ENCODE data around the gene EXT2. TPM values are rescaled to one million over a fixed set of nuclear protein-coding genes. Genes with fewer than 3 reads are reported as not detected.

The EXT2 gene
- total and polyA plus RNA-seq, 3 donors from 2014 or later, result 47.5 to 71.2 (median 60.9) TPM

DNA sequence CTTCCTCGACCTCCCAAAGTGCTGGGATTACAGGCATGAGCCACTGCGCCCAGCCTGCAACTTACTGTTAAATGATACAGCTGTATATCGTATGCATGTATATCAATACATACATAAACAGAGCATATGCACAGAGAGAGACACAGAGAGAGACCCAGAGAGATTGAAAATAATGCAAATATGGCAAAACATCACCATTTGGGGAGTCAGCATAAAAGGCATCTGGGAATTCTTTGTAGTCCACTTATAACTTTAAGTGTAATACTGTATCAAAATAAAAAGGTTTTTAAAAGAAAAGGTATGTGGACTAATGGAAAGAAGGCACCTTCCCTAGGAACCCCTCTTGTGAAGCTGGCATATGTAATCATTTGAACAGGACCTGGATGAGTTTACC, 192.7 kb downstream of the EXT2 start:
- Histone ChIP-seq H3K9me3 (no peaks in the 10 kb centered on the region), H3K4me1 (peaks cover 12% of the 10 kb centered on the region), H3K27ac (no peak overlapping the region), H3K36me3 (ENCODE audit: low read depth, missing control alignments) (no peaks in the 10 kb centered on the region), H3K4me3 (no peak overlapping the region), H3K27me3 (no peaks in the 10 kb centered on the region)
- 96 to 100% methylated on average over 3 of the region's 3 CpGs for WGBS, 2 donors
- TF ChIP-seq POLR2A (IDR thresholded peaks at IDR 0.05), result no peak
- TF ChIP-seq, protein P1, sequence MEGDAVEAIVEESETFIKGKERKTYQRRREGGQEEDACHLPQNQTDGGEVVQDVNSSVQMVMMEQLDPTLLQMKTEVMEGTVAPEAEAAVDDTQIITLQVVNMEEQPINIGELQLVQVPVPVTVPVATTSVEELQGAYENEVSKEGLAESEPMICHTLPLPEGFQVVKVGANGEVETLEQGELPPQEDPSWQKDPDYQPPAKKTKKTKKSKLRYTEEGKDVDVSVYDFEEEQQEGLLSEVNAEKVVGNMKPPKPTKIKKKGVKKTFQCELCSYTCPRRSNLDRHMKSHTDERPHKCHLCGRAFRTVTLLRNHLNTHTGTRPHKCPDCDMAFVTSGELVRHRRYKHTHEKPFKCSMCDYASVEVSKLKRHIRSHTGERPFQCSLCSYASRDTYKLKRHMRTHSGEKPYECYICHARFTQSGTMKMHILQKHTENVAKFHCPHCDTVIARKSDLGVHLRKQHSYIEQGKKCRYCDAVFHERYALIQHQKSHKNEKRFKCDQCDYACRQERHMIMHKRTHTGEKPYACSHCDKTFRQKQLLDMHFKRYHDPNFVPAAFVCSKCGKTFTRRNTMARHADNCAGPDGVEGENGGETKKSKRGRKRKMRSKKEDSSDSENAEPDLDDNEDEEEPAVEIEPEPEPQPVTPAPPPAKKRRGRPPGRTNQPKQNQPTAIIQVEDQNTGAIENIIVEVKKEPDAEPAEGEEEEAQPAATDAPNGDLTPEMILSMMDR (IDR thresholded peaks at IDR 0.05), result no peak
- DNase-seq, result no peak
- intact Hi-C loops (cut with DNase I; ENCODE audit: low total_unique reads), result loop anchor here (5.0 kb wide), 1 partner anchor 249 kb away; no protein-coding TSS in a partner anchor

DNA sequence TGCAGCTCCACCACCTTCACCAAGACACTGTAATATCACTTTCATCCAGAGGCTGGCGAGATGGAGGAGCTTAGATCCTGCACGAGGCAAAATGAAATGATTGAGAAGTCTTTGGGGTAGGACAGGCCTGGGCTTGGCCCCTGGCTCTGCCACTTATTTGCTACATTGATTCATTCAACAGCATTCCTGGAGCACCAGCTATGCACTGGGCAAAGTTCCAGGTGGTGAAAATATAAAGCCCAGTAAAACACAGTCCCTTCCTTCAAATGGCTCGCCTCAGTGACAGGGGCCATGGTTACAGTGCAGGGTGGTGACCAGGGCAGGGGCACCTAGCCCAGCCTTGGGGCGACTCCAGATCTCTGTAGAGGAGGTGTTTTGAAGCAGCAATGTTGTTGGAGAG, 194.7 kb downstream of the EXT2 start:
- no peak for TF ChIP-seq POLR2A (IDR thresholded peaks at IDR 0.05)
- TF ChIP-seq, protein P1 (IDR thresholded peaks at IDR 0.05), result no peak
- 74 to 80% methylated on average over 4 of the region's 4 CpGs for WGBS, 2 donors
- no peak overlapping the region for H3K27ac ChIP-seq
- intact Hi-C loops (cut with DNase I; ENCODE audit: low total_unique reads), result no loop called here
- no peaks in the 10 kb centered on the region for H3K27me3 ChIP-seq
- H3K9me3 ChIP-seq, result no peaks in the 10 kb centered on the region
- peak; percentile 72 for DNase-seq
- H3K4me1 ChIP-seq, result peaks cover 12% of the 10 kb centered on the region
- no peaks in the 10 kb centered on the region for H3K36me3 ChIP-seq (ENCODE audit: low read depth, missing control alignments)
- H3K4me3 ChIP-seq, result no peak overlapping the region

Other genes starting within 250 kb of the EXT2 start
- gene ALKBH3, start 214.8 kb upstream of the EXT2 start, total RNA-seq, result 10 to 100 TPM; 39.9 to 45.8 TPM
- gene ALKBH3, start 214.8 kb upstream of the EXT2 start, polyA plus RNA-seq (ENCODE audit: insufficient read depth, low read depth, low replicate concordance), result 45.4 TPM
- 100 to 1,000 TPM; 207 TPM for gene C11orf96, start 153.0 kb upstream of the EXT2 start, total RNA-seq
- gene C11orf96, start 153.0 kb upstream of the EXT2 start, polyA plus RNA-seq (ENCODE audit: insufficient read depth, low read depth, low replicate concordance), result 67.4 TPM
- under 1 TPM; 0.25 to 0.79 TPM for gene ACCSL, start 47.7 kb upstream of the EXT2 start, total RNA-seq
- gene ACCSL, start 47.7 kb upstream of the EXT2 start, polyA plus RNA-seq (ENCODE audit: insufficient read depth, low read depth, low replicate concordance), result 0.67 TPM
- 10 to 100 TPM; 63.0 to 65.4 TPM for gene ACCS, start 29.4 kb upstream of the EXT2 start, total RNA-seq
- gene ACCS, start 29.4 kb upstream of the EXT2 start, polyA plus RNA-seq (ENCODE audit: insufficient read depth, low read depth, low replicate concordance), result 33.4 TPM
- 1 to 10 TPM in 1 of 2 donors, under 1 TPM in 1; 0.56 to 1.0 TPM for gene ALX4, start 214.5 kb downstream of the EXT2 start, total RNA-seq
- 0.58 TPM for gene ALX4, start 214.5 kb downstream of the EXT2 start, polyA plus RNA-seq (ENCODE audit: insufficient read depth, low read depth, low replicate concordance)

Data from testis (tissue), 3 donors.